ENCODE measurements around the gene CLSTN2. TPM values are rescaled to one million over a fixed set of nuclear protein-coding genes. Genes with fewer than 3 reads are reported as not detected.

Gene CLSTN2
- total RNA-seq, 1 experiment from 2014 or later, result 0.02 TPM

DNA sequence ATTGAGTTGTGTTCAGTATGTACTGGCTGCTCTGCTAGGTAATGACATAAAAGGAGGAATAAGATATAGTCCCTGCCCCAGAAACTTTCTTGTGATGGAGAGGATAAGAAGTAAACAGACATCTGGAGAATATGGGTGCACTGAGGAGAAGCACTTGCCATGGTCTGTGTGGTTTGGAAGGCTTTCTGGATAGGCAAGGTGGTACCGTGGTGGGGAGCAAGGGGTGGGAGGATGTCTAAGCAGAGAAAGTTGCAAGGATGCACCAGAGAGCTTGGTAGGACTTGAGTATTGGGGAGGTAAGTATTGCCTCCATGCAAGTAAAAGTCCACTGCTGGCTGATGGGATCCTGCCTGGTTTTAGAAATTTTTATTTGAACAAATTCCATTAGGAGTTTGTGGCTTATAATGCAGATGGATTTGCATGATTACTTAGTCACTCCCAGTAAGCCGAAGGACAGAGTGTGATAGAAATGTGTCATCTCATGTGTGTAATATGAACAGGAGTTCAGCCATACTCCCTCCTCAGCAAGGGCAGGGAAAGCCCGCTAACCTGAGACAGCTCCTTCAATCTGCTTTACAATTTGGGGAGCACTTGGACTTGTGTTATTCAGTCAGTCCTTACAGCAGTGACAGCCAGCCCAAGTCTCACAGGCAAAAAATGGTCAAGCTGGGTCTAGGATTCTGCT, 53.6 kb downstream of the CLSTN2 start:
- ChIA-PET RAD21 (ENCODE audit: low non-redundant PET in 1 of 2, low total read pairs in 2 of 2, uncharacterized antibody in 2 of 2, unreplicated experiment in 2 of 2) (no interaction called here), POLR2A (no interaction called here), CTCF (no interaction called here)
- H3K36me3 ChIP-seq (ENCODE audit: control insufficient read depth in 1 of 2, insufficient read depth in 2 of 2, low read length in 2 of 2), result no peaks in the 10 kb centered on the region
- no peaks in the 10 kb centered on the region for H3K9me2 ChIP-seq (ENCODE audit: insufficient read depth)
- no peak overlapping the region for H3K9ac ChIP-seq (ENCODE audit: low read length)
- H3K9me3 ChIP-seq (ENCODE audit: control insufficient read depth in 1 of 2, insufficient read depth in 1 of 2, low read depth in 1 of 2, low read length in 2 of 2), result no peaks in the 10 kb centered on the region
- H3K4me2 ChIP-seq (ENCODE audit: low read length), result no peak overlapping the region
- no peaks in the 10 kb centered on the region for H4K20me1 ChIP-seq (ENCODE audit: insufficient read depth)
- no peak overlapping the region for H3K4me3 ChIP-seq (replicated peaks in 1 of 2; ENCODE audit: low read depth in 1 of 2, low read length in 2 of 2)
- no peak for ATAC-seq
- no peak overlapping the region for H2AFZ ChIP-seq (ENCODE audit: low read depth, low read length, poor library complexity, severe bottlenecking)
- no peaks in the 10 kb centered on the region for H3K79me2 ChIP-seq (ENCODE audit: insufficient read depth, low read length)
- peaks cover 81% of the 10 kb centered on the region for H3K27me3 ChIP-seq (ENCODE audit: insufficient read depth, low read length)
- TF ChIP-seq ZFX (IDR thresholded peaks at IDR 0.05) (no peak), ELF1 (IDR thresholded peaks at IDR 0.05; ENCODE audit: borderline replicate concordance, low read depth) (no peak), TCF7L2 (IDR thresholded peaks at IDR 0.05; ENCODE audit: borderline replicate concordance, extremely low read depth, insufficient read depth, insufficient read length) (no peak), SIN3A (IDR thresholded peaks at IDR 0.05; ENCODE audit: low read depth) (no peak), RAD21 (IDR thresholded peaks at IDR 0.05; ENCODE audit: low read depth) (no peak), ZNF274 (IDR thresholded peaks at IDR 0.05; ENCODE audit: low read depth, low read length) (no peak), POLR2A (IDR thresholded peaks at IDR 0.05; ENCODE audit: borderline replicate concordance, extremely low read depth, insufficient read depth, insufficient read length) (no peak), REST (IDR thresholded peaks at IDR 0.05; ENCODE audit: low read depth) (no peak), JUND (IDR thresholded peaks at IDR 0.05) (no peak), EGR1 (IDR thresholded peaks at IDR 0.05; ENCODE audit: low read depth) (no peak), SP1 (IDR thresholded peaks at IDR 0.05; ENCODE audit: low read depth) (no peak), CEBPB (IDR thresholded peaks at IDR 0.05; ENCODE audit: low read depth) (no peak), EZH2 (IDR thresholded peaks at IDR 0.05) (no peak), SRF (IDR thresholded peaks at IDR 0.05; ENCODE audit: low read depth) (no peak)
- TF ChIP-seq, protein P1, sequence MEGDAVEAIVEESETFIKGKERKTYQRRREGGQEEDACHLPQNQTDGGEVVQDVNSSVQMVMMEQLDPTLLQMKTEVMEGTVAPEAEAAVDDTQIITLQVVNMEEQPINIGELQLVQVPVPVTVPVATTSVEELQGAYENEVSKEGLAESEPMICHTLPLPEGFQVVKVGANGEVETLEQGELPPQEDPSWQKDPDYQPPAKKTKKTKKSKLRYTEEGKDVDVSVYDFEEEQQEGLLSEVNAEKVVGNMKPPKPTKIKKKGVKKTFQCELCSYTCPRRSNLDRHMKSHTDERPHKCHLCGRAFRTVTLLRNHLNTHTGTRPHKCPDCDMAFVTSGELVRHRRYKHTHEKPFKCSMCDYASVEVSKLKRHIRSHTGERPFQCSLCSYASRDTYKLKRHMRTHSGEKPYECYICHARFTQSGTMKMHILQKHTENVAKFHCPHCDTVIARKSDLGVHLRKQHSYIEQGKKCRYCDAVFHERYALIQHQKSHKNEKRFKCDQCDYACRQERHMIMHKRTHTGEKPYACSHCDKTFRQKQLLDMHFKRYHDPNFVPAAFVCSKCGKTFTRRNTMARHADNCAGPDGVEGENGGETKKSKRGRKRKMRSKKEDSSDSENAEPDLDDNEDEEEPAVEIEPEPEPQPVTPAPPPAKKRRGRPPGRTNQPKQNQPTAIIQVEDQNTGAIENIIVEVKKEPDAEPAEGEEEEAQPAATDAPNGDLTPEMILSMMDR (IDR thresholded peaks at IDR 0.05 in 2 of 3, conservative IDR thresholded peaks at IDR 0.05 in 1 of 3; ENCODE audit: borderline replicate concordance in 1 of 3, insufficient read depth in 1 of 3, low read depth in 2 of 3, low read length in 2 of 3), result no peak
- TF ChIP-seq, protein P2, sequence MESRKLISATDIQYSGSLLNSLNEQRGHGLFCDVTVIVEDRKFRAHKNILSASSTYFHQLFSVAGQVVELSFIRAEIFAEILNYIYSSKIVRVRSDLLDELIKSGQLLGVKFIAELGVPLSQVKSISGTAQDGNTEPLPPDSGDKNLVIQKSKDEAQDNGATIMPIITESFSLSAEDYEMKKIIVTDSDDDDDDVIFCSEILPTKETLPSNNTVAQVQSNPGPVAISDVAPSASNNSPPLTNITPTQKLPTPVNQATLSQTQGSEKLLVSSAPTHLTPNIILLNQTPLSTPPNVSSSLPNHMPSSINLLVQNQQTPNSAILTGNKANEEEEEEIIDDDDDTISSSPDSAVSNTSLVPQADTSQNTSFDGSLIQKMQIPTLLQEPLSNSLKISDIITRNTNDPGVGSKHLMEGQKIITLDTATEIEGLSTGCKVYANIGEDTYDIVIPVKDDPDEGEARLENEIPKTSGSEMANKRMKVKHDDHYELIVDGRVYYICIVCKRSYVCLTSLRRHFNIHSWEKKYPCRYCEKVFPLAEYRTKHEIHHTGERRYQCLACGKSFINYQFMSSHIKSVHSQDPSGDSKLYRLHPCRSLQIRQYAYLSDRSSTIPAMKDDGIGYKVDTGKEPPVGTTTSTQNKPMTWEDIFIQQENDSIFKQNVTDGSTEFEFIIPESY (IDR thresholded peaks at IDR 0.05; ENCODE audit: extremely low read depth, insufficient replicate concordance, low read length), result no peak
- TF ChIP-seq, protein P3, sequence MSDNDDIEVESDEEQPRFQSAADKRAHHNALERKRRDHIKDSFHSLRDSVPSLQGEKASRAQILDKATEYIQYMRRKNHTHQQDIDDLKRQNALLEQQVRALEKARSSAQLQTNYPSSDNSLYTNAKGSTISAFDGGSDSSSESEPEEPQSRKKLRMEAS (IDR thresholded peaks at IDR 0.05), result no peak
- no TSS peak for BruUV-seq (replicated peaks)
- DNase-seq (ENCODE audit: low read depth, low spot score), result no peak
- H3K27ac ChIP-seq (ENCODE audit: low read depth, low read length), result no peak overlapping the region
- intact Hi-C loops (cut with micrococcal nuclease), result no loop called here
- no peaks in the 10 kb centered on the region for H3K4me1 ChIP-seq (ENCODE audit: control insufficient read depth in 1 of 2, insufficient read depth in 2 of 2, low read length in 2 of 2)

All from HCT116 (cell line).